Neural cell (in vitro differentiated cells): ENCODE data around the gene LBR. TPM values are rescaled to one million over a fixed set of nuclear protein-coding genes. Genes with fewer than 3 reads are reported as not detected.

Experiments used
- H2AFZ ChIP-seq: fragments of 200-600, 300-800 bp; sonication (generic), shearing (Covaris generic); 2 replicates; pipeline ENCODE4 v1.6.0; 2014; ENCODE audit warnings: low read depth, mild to moderate bottlenecking, antibody characterized with exemption, low read length, moderate library complexity
- H3F3A ChIP-seq: fragments of 200-600 bp; shearing (Covaris generic); 2 replicates; pipeline ENCODE4 v1.6.1; 2016; ENCODE audit warnings: mild to moderate bottlenecking, moderate library complexity, mixed read lengths, antibody characterized with exemption, low read length; ENCODE audit not compliant: insufficient read depth, poor library complexity, severe bottlenecking
- H3K27ac ChIP-seq: fragments of 200-600, 300-800 bp; sonication (generic), shearing (Covaris generic); 2 replicates; pipeline ENCODE4 v1.5.1; 2014; ENCODE audit warnings: mild to moderate bottlenecking, low read length, moderate library complexity
- H3K27me3 ChIP-seq: fragments of 300-800, 200-600 bp; sonication (generic), shearing (Covaris generic); 2 replicates; pipeline ENCODE4 v1.6.0; 2014; ENCODE audit warnings: mild to moderate bottlenecking, low read depth, low read length, moderate library complexity; ENCODE audit not compliant: insufficient read depth
- H3K36me3 ChIP-seq: fragments of 300-800, 200-600 bp; sonication (generic), shearing (Covaris generic); 2 replicates; pipeline ENCODE4 v1.5.1; 2014; ENCODE audit warnings: mild to moderate bottlenecking, antibody characterized with exemption, low read length, moderate library complexity; ENCODE audit not compliant: insufficient read depth
- H3K4me2 ChIP-seq: fragments of 300-800, 200-600 bp; sonication (generic), shearing (Covaris generic); 2 replicates; pipeline ENCODE4 v1.6.0; 2014; ENCODE audit warnings: mild to moderate bottlenecking, low read length
- H3K4me3 ChIP-seq: fragments of 300-800, 200-600 bp; sonication (generic), shearing (Covaris generic); 2 replicates; pipeline ENCODE4 v1.5.1; 2014; ENCODE audit warnings: mild to moderate bottlenecking, low read length, moderate library complexity
- H3K79me2 ChIP-seq: fragments of 200-600 bp; shearing (Covaris generic); replicated peaks from 2 replicates; pipeline ENCODE4 v1.6.0; 2014; ENCODE audit warnings: mild to moderate bottlenecking, low read length, moderate library complexity; ENCODE audit not compliant: insufficient read depth
- H3K9ac ChIP-seq: fragments of 300-800, 200-600 bp; sonication (generic), shearing (Covaris generic); 2 replicates; pipeline ENCODE4 v1.6.1; 2016; ENCODE audit warnings: mild to moderate bottlenecking, low read length, mixed read lengths
- H3K9me2 ChIP-seq: fragments of 200-600 bp; shearing (Covaris generic); 2 replicates; pipeline ENCODE4 v1.6.1; 2016; ENCODE audit warnings: mild to moderate bottlenecking, low read length, mixed read lengths; ENCODE audit not compliant: insufficient read depth
- H3K9me3 ChIP-seq: fragments of 200-600, 300-800 bp; sonication (generic), shearing (Covaris generic); 2 replicates; pipeline ENCODE4 v1.6.1; 2016; ENCODE audit warnings: mild to moderate bottlenecking, mixed run types, low read length, moderate library complexity, mixed read lengths
- H4K20me1 ChIP-seq: fragments of 200-600 bp; shearing (Covaris generic); 2 replicates; pipeline ENCODE4 v1.6.1; 2016; ENCODE audit warnings: mild to moderate bottlenecking, mixed run types; ENCODE audit not compliant: insufficient read depth
- EP300 ChIP-seq: fragments of 450-650 bp; conservative IDR thresholded peaks from 2 replicates; pipeline ENCODE4 v1.6.1; 2014; ENCODE audit warnings: antibody characterized with exemption, mild to moderate bottlenecking, moderate library complexity; ENCODE audit not compliant: poor library complexity, severe bottlenecking
- MXI1 ChIP-seq: fragments of 450-650 bp; conservative IDR thresholded peaks from 2 replicates; pipeline ENCODE4 v1.6.1; 2014; ENCODE audit warnings: antibody characterized with exemption, mild to moderate bottlenecking; ENCODE audit not compliant: poor library complexity, severe bottlenecking
- POLR2AphosphoS5 ChIP-seq: IDR thresholded peaks from 2 replicates; pipeline ENCODE4 v1.6.1; 2012
- RAD21 ChIP-seq: fragments of 450-650 bp; conservative IDR thresholded peaks from 2 replicates; pipeline ENCODE4 v1.6.1; 2014; ENCODE audit warnings: antibody characterized with exemption, mild to moderate bottlenecking, moderate library complexity
- TAF1 ChIP-seq: IDR thresholded peaks from 2 replicates; pipeline ENCODE4 v1.6.1; 2012; ENCODE audit warnings: low read depth
- polyA plus RNA-seq: library from polyadenylated mRNA; depleted of rRNA; stranded (reverse); fragments of >200 nt; gene quantifications from 2 replicates; pipeline ENCODE4 v1.2.3, GENCODE V29; 2014
- TF ChIP-seq, protein P1 (sequence below): fragments of 450-650 bp; IDR thresholded peaks from 2 replicates; pipeline ENCODE4 v1.5.1; 2014; ENCODE audit warnings: antibody characterized with exemption, mild to moderate bottlenecking, moderate library complexity; ENCODE audit not compliant: poor library complexity, severe bottlenecking
- TF ChIP-seq, protein P2 (sequence below): IDR thresholded peaks from 2 replicates; pipeline ENCODE4 v1.6.1; 2012; ENCODE audit warnings: borderline replicate concordance

Gene LBR
- polyA plus RNA-seq, 1 donor from 2014 or later = 156 TPM

DNA sequence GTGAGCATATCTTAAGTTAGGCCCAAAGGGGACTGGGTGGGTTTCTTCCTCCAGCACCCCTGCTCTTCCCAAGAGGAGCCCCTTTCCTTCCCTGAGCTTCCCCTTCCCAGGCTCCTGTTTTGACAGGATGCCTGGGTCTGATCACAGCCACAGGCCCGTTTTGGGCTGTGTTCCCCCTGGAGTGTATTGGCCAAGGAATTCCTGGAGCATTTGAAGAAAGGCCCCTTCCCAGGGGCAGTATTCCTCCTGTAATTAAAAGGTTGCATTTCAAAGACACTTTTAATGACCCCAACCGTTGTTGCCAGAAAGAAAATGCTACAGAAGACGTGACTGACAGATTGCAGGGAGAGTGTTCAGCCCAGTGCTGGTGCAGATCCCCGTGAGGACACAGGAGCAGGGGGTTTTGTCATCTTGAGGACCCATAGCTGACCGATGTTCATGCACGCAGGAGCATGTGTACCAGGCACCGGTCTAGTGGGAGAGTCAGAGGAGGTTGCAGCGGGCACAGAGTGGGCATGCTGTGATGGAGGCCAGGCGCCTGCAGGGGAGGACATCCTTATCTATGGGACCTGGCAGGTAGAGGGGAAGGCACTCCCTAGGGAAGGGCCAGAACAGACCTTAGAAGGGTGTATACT is 19.3 kb upstream of the LBR start:
- Histone ChIP-seq H3K27ac (no peak overlapping the region), H3K4me3 (no peak overlapping the region), H3K36me3 (no peaks in the 10 kb centered on the region), H2AFZ (no peak overlapping the region), H4K20me1 (no peaks in the 10 kb centered on the region), H3K27me3 (no peaks in the 10 kb centered on the region), H3F3A (no peaks in the 10 kb centered on the region), H3K79me2 (no peaks in the 10 kb centered on the region), H3K9me3 (no peaks in the 10 kb centered on the region), H3K4me2 (no peak overlapping the region), H3K9ac (no peak overlapping the region), H3K9me2 (no peaks in the 10 kb centered on the region)
- TF ChIP-seq MXI1 = no peak

DNA sequence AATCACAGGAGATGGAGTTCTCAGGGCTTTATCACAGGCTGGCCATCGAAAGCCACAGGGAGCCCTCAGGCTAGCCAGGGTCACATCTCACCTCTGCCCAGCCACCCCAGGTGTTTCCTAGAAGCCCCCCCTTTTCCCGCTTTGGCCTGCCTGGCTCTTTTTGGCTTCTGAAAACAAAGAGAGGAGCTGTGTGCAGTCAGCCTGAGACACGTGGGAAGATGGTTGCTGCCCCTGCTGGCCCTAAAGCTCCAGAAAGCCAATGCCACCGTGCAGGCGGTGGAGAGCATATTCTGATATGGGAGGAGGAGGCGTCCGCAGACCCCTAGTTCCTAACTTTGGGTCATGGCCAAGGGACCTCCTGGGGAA is 18.7 kb upstream of the LBR start:
- H3K27ac ChIP-seq = no peak overlapping the region

More for the DNA sequence above, 18.7 kb upstream of the LBR start:
- Histone ChIP-seq H3K27me3 (no peaks in the 10 kb centered on the region), H3K4me3 (no peak overlapping the region), H3K9ac (no peak overlapping the region), H3K36me3 (no peaks in the 10 kb centered on the region), H2AFZ (no peak overlapping the region), H3K9me3 (no peaks in the 10 kb centered on the region), H3F3A (no peaks in the 10 kb centered on the region), H4K20me1 (no peaks in the 10 kb centered on the region), H3K79me2 (no peaks in the 10 kb centered on the region), H3K9me2 (no peaks in the 10 kb centered on the region), H3K4me2 (no peak overlapping the region)
- TF ChIP-seq, protein P1, sequence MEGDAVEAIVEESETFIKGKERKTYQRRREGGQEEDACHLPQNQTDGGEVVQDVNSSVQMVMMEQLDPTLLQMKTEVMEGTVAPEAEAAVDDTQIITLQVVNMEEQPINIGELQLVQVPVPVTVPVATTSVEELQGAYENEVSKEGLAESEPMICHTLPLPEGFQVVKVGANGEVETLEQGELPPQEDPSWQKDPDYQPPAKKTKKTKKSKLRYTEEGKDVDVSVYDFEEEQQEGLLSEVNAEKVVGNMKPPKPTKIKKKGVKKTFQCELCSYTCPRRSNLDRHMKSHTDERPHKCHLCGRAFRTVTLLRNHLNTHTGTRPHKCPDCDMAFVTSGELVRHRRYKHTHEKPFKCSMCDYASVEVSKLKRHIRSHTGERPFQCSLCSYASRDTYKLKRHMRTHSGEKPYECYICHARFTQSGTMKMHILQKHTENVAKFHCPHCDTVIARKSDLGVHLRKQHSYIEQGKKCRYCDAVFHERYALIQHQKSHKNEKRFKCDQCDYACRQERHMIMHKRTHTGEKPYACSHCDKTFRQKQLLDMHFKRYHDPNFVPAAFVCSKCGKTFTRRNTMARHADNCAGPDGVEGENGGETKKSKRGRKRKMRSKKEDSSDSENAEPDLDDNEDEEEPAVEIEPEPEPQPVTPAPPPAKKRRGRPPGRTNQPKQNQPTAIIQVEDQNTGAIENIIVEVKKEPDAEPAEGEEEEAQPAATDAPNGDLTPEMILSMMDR = no peak
- TF ChIP-seq, protein P2, sequence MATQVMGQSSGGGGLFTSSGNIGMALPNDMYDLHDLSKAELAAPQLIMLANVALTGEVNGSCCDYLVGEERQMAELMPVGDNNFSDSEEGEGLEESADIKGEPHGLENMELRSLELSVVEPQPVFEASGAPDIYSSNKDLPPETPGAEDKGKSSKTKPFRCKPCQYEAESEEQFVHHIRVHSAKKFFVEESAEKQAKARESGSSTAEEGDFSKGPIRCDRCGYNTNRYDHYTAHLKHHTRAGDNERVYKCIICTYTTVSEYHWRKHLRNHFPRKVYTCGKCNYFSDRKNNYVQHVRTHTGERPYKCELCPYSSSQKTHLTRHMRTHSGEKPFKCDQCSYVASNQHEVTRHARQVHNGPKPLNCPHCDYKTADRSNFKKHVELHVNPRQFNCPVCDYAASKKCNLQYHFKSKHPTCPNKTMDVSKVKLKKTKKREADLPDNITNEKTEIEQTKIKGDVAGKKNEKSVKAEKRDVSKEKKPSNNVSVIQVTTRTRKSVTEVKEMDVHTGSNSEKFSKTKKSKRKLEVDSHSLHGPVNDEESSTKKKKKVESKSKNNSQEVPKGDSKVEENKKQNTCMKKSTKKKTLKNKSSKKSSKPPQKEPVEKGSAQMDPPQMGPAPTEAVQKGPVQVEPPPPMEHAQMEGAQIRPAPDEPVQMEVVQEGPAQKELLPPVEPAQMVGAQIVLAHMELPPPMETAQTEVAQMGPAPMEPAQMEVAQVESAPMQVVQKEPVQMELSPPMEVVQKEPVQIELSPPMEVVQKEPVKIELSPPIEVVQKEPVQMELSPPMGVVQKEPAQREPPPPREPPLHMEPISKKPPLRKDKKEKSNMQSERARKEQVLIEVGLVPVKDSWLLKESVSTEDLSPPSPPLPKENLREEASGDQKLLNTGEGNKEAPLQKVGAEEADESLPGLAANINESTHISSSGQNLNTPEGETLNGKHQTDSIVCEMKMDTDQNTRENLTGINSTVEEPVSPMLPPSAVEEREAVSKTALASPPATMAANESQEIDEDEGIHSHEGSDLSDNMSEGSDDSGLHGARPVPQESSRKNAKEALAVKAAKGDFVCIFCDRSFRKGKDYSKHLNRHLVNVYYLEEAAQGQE = no peak
- TF ChIP-seq RAD21 (no peak), EP300 (no peak), POLR2AphosphoS5 (no peak), TAF1 (no peak)
